Stimulated activated CD8-positive, alpha-beta memory T cell treated with anti-CD3 and anti-CD28 coated beads, Interleukin-12 subunit alpha, Interleukin-12 subunit beta, amount 100 ng/mL, for 4 hours (primary cell): ENCODE measurements around the gene SNAI3.

Source experiments
- DNase-seq: peaks from one replicate; pipeline ENCODE4 v3.0.0-alpha.2; 2020; ENCODE audit warnings: low read depth

Gene SNAI3

DNA sequence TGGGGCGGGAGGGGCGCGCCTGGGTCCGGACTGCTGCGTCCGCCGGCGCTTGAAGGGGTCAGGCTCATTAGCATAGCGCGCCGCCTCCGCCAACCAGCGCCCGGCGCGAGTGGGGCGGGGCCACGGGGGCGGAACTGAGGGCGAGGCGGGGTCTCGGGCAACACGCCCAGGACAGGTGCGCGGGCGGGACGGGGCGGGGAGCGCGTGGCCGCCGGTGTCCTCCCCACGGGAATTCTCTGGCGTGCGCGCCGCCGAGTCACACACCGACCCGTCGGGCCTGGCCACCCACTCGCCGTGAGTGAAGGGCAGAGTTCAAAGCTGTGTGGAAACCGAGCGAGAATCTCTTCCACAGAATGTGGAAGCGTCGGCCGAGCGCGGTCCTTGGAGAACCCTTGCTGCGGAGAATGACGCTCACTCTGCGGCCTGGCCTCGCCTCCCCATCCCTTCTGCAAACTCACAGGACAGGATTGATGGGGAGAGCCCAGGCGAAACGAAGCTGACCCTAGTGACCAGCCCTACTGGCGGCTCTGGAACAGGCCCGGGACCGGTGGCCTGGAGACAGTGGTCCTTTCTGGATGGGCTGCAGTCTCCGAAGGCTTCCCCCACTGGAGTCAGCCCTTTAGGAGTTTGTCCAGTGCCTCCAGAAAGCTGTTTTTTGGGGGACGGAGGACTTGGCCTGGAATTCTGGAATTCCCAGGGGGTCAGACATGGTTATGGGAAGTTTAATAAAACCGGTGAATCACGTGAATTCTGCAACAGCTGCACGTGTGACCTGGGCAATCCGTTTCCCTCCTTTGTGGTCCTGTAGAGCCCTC is at the start of gene SNAI3:
SNAI3 (minus strand) TSS at position 69 of the 815 bp plus-strand sequence. CDS start 101 bp downstream, outside the sequence.
- DNase-seq: peak; percentile 80

DNA sequence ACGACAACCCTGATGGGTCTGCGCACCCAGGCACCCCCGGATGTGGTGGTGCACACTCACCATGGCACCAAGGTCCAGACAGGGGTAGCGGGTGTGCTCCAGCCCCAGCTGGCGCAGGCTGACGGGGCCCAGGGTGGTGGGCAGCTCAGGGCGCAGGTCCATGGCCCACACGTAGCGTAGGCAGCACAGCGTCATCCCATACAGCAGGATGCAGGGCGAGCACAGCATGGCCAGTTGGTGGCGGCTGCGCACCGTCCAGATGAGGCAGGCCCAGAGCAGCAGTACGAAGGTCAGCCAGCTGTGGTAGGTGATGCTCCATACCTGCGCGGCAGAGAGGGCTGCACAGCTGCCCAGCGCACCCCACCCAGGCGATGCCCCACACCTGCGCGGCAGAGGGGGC is 49.8 kb upstream of the SNAI3 start:
- no peak for DNase-seq

DNA sequence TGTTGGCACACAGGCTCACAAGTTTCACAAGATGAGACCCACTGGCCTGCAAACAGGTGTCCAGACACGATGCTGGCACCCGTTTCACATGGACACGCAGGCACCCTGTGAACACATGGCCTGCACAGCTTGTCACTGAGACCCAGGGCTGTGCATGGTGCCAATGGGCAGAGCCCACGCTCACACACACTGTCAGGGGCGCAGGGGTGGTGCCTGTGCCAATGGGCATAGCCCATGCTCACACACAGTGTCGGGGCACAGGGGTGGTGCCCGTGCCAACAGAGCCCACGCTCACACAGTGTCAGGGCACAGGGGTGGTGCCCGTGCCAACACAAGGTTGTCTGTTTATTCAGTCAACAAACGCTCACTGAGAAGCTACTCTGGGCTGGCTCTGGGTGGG is 49.3 kb upstream of the SNAI3 start:
- DNase-seq: no peak

- DNase-seq: no peak
Measured at GRCh38 chr16:88735121-88735520, 48.8 kb upstream of the SNAI3 start.

GRCh38 chr16:88734361-88734728 is 48.0 kb upstream of the SNAI3 start:
- DNase-seq: no peak

GRCh38 chr16:88733630-88734360 is 47.5 kb upstream of the SNAI3 start:
- no peak for DNase-seq

GRCh38 chr16:88732961-88733294 is 46.6 kb upstream of the SNAI3 start:
- no peak for DNase-seq

GRCh38 chr16:88732172-88732960 is 46.1 kb upstream of the SNAI3 start:
- no peak for DNase-seq

GRCh38 chr16:88731699-88732098 is 45.4 kb upstream of the SNAI3 start:
- no peak for DNase-seq

GRCh38 chr16:88730632-88731607 is 44.6 kb upstream of the SNAI3 start:
- DNase-seq: no peak

- no peak for DNase-seq
Measured at GRCh38 chr16:88727871-88728270, 41.6 kb upstream of the SNAI3 start.

DNA sequence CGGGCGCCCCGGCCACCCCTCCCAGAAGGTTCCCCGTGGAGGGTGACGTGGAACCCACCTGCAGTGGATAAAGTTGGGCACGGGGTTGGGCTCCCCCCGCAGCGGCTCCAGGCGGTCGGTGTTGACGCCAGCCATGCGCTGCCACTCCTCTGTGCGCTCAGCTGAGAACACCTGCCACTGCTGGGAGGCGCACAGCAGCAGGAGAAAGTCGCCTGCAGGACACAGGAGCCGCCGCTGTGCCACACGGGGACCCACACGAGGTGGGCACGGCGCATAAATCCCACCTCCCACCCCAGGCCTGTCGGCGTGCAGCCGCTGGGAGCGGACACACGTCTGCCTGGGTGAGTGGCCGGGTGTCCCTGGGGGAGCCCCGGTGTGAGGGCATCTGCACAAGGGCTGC is 40.7 kb upstream of the SNAI3 start:
- DNase-seq: no peak

- no peak for DNase-seq
Measured at GRCh38 chr16:88726408-88726749, 40.1 kb upstream of the SNAI3 start.

DNA sequence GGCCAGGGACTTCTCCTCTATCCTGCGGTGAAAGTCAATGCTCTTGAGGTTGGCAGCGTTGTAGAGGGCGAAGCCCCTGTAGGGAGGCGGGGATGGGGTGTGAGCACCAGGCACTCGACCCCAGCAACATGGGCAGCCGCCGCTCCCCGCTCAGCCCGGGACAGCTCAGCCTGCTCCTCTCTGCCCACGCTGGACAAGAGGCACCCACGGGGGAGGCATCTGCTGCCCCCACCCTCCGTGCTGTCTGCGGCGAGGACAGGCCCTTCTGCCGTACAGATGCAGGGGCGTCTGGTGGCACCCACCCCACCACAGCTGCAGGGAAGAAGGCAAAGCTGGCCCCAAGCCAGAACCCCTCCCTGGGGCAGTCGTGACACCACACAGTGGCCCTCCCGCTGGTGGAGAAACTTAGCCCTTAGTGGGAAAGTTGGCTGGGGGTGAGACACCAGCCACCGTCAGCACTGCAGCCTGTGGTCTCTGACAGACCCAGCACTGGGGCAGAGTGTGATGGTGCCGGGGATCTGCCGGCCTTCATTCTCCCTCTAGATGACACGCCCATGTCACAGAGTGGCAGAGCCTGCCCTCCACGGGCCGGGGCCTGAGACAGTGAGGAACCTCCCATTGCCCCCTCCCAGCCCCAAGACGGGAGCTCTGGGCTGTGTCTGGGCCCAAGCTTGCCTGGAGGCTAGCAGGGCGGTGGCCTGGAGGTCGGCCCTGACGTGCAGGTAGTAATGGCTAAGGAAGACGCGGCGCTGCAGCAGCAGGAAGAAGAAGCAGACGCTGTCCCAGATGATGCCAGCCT is 39.5 kb upstream of the SNAI3 start:
- no peak for DNase-seq

DNA sequence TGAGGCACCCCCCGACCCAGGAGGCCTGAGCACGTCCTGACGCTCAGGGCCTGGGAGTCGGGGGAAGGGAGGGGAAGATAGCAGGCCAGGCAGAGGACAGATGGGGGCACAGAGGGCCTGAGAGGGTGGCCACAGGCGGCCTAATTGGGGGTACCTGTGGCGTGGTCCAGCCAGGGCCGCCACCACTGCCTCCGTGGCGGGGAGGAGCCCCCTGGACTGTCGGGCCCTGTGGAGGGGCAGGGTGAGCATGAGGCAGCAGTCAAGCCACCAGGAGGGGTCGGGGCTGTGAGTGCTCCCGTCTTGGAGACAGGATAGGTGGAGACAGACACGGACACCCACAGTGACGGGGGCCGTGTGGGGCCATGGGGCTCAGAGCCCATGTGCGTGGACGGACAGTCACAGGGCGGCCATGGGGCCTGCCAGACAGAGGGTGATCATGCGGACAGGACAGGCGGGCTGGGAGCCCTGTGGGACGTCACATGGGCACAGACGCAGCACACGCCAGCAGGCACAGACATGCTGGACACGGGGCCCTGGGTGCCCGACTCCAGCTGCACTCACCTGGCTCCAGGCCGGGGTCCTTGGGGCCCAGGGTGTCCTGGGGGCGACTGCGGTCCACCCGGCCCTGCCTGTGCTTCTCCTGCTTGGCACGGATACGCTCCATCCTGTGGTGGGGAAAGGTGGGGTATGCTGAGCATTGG is 38.7 kb upstream of the SNAI3 start:
- DNase-seq: no peak

DNA sequence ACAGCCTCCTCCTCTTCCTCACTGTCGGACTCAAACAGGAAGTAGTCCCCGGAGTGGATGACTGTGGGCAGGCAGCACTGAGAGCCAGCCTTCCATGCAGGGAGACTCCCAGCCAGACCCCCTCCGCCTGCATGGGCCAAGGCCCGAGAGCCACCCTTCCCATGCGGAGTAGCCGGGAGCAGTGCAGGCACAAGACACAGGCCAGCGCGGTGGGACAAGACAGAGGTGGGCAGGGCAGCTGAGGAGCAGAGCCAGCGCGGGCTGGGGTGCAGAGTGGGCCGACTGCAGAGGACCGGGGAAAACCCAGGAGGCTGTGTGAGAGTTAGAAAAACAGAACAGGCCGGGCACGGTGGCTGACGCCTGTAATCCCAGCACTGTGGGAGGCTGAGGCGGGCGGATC is 37.6 kb upstream of the SNAI3 start:
- no peak for DNase-seq

- DNase-seq: no peak
Measured at GRCh38 chr16:88723507-88723887, 37.2 kb upstream of the SNAI3 start.

DNA sequence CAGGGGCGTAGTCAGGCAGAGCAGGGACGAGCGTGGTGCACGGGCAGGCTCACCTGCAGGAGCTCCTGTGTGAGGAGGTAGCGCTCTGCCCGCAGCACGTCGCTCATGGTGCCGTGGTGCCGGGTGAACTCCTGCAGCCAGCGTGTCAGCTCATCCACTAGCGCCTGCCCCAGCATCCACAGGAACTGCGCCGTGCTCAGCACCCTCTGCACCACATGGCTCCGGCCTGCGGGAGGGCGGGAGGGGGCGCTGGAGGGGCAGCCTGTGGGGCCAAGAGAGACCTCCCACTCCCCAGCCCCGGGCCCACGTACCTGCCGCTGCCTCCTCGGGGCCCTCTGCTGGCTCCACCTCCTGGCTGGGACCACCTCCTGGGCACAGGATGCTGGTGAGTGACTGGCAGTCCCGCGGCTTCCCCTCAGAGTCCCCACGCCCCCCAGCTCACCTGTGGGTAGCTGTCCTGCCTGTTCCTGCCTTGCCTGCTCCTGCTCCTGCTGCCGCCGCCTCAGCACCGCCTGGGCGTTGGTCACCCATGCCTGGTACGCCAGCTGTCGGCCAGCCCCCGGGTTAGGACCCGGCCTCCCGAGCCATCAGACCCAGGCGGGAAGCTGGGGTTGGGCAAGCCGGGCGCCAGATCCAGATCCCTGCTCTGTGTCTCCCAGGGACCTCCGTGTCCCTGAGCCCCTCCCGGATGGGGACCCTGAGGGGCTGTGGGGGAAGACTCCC is 36.6 kb upstream of the SNAI3 start:
- DNase-seq: no peak
